BJ (cell line): ENCODE data around the gene GPX5. TPM values are rescaled to one million over a fixed set of nuclear protein-coding genes. Genes with fewer than 3 reads are reported as not detected.

Source experiments
- CTCF ChIA-PET: fragments of 350-600 bp; formaldehyde crosslinking; extraction: SDS; loops from one replicate; lab custom pipeline; 2021; ENCODE audit warnings: antibody characterized with exemption, inconsistent platforms; lab: Yijun Ruan, JAX
- POLR2A ChIA-PET: fragments of 300-600 bp; sonication (Branson Sonifier 250); formaldehyde crosslinking; extraction: SDS; loops from one replicate; lab custom pipeline; 2021; ENCODE audit warnings: antibody characterized with exemption; lab: Charles Lee
- DNase-seq: peaks from one replicate; pipeline ENCODE4 v3.0.0-alpha.2; 2011; ENCODE audit warnings: low read depth
- H3K27me3 ChIP-seq: 2 replicates; pipeline ENCODE4 v1.6.0; 2011; ENCODE audit warnings: low read length; ENCODE audit not compliant: control insufficient read depth, insufficient read depth
- H3K36me3 ChIP-seq: 2 replicates; pipeline ENCODE4 v1.5.1; 2011; ENCODE audit warnings: low read length; ENCODE audit not compliant: control insufficient read depth, insufficient read depth
- H3K4me3 ChIP-seq: 2 replicates; pipeline ENCODE4 v1.5.1; 2011; ENCODE audit warnings: low read depth, mild to moderate bottlenecking, control low read depth, low read length
- polyA plus RNA-seq: library from polyadenylated mRNA; depleted of rRNA; stranded (reverse); fragments of >200 nt; gene quantifications from 2 replicates; pipeline ENCODE4 v1.2.3, GENCODE V29; 2011
- TF ChIP-seq, protein P1 (sequence below): IDR thresholded peaks from 2 replicates; pipeline ENCODE4 v1.5.1; 2011; ENCODE audit warnings: low read depth, mild to moderate bottlenecking, control low read depth, inconsistent platforms, low read length, moderate library complexity; ENCODE audit not compliant: insufficient read depth

Gene GPX5
- polyA plus RNA-seq, 1 experiment = not detected

GRCh38 chr6:28553384-28553985, 27.8 kb downstream of the GPX5 start:
- Histone ChIP-seq H3K27me3 (no peaks in the 10 kb centered on the region; the same call in 1 of the 2 replicates), H3K4me3 (no peak overlapping the region), H3K36me3 (no peaks in the 10 kb centered on the region)
- no peak for DNase-seq
- CTCF ChIA-PET = no interaction called here
- POLR2A ChIA-PET = no interaction called here
- TF ChIP-seq, protein P1, sequence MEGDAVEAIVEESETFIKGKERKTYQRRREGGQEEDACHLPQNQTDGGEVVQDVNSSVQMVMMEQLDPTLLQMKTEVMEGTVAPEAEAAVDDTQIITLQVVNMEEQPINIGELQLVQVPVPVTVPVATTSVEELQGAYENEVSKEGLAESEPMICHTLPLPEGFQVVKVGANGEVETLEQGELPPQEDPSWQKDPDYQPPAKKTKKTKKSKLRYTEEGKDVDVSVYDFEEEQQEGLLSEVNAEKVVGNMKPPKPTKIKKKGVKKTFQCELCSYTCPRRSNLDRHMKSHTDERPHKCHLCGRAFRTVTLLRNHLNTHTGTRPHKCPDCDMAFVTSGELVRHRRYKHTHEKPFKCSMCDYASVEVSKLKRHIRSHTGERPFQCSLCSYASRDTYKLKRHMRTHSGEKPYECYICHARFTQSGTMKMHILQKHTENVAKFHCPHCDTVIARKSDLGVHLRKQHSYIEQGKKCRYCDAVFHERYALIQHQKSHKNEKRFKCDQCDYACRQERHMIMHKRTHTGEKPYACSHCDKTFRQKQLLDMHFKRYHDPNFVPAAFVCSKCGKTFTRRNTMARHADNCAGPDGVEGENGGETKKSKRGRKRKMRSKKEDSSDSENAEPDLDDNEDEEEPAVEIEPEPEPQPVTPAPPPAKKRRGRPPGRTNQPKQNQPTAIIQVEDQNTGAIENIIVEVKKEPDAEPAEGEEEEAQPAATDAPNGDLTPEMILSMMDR = no peak

GRCh38 chr6:28553986-28554881, 28.6 kb downstream of the GPX5 start:
- Histone ChIP-seq H3K27me3 (no peaks in the 10 kb centered on the region; the same call in 1 of the 2 replicates), H3K4me3 (no peak overlapping the region), H3K36me3 (no peaks in the 10 kb centered on the region)
- POLR2A ChIA-PET = no interaction called here
- DNase-seq = no peak
- CTCF ChIA-PET = interaction anchor here (0.5 kb wide), 1 partner anchor 1035 kb away, joined by 3 read pairs; no protein-coding TSS in a partner anchor
- TF ChIP-seq, protein P1 = no peak

GRCh38 chr6:28555136-28555535, 29.5 kb downstream of the GPX5 start:
- CTCF ChIA-PET = interaction anchor here (0.5 kb wide), 1 partner anchor 1034 kb away, joined by 3 read pairs; no protein-coding TSS in a partner anchor
- H3K36me3 ChIP-seq = no peaks in the 10 kb centered on the region
- POLR2A ChIA-PET = no interaction called here
- no peak for DNase-seq
- TF ChIP-seq, protein P1 = no peak
- no peaks in the 10 kb centered on the region; the same call in 1 of the 2 replicates for H3K27me3 ChIP-seq
- no peak overlapping the region for H3K4me3 ChIP-seq

GRCh38 chr6:28558629-28559028, 32.9 kb downstream of the GPX5 start:
- CTCF ChIA-PET = interaction anchor here (1.1 kb wide), 1 partner anchor 25 kb away, joined by 3 read pairs; no protein-coding TSS in a partner anchor
- POLR2A ChIA-PET = no interaction called here

More at GRCh38 chr6:28558629-28559028, 32.9 kb downstream of the GPX5 start:
- DNase-seq = no peak
- H3K4me3 ChIP-seq = no peak overlapping the region
- H3K36me3 ChIP-seq = no peaks in the 10 kb centered on the region
- TF ChIP-seq, protein P1 = no peak
- H3K27me3 ChIP-seq = no peaks in the 10 kb centered on the region; the same call in 1 of the 2 replicates
